ENCODE results near the gene CCDC192.

The CCDC192 gene

DNA sequence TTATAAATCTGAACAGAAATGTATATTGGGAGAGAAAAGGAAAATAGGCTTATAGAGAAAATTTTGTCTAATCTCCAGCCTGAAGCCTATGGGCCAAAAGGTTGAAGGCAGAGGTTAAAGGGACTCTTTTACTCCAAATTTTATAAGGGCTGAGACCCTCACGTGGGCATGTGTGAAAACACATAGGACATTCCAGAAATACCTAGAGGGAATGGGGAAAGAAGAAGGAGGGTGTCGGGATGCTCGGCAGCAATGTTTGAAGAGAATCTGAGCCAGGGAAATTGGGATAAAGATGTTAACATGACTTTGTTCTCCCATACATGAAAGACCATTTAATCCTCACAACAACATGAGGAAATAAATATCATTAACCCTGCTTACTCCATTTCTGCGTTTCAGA is 278.3 kb downstream of the CCDC192 start:
- DNase-seq (ENCODE audit: low read depth in 3 of 3) = no peak

DNA sequence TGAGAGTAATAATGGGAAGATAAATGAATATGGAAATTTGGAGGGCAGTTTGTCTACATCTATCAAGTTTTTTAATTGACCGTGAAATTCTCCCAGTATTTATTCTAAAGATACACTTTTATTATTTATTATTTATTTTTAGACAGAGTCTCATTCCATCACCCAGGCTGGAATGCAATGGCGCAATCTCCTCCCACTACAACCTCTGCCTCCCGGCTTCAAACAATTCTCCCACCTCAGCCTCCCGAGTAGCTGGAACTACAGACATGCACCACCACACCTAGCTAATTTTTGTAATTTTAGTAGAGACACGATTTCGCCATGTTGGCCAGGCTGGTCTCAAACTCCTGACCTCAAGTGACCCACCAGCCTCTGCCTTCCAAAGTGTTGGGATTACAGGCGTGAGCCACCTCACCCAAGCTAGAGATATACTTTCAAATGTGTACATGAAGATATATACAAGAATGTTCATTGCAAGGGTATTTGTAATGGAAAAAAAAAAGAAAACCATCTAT is 282.7 kb downstream of the CCDC192 start:
- DNase-seq (ENCODE audit: low read depth in 3 of 3) = no peak

DNA sequence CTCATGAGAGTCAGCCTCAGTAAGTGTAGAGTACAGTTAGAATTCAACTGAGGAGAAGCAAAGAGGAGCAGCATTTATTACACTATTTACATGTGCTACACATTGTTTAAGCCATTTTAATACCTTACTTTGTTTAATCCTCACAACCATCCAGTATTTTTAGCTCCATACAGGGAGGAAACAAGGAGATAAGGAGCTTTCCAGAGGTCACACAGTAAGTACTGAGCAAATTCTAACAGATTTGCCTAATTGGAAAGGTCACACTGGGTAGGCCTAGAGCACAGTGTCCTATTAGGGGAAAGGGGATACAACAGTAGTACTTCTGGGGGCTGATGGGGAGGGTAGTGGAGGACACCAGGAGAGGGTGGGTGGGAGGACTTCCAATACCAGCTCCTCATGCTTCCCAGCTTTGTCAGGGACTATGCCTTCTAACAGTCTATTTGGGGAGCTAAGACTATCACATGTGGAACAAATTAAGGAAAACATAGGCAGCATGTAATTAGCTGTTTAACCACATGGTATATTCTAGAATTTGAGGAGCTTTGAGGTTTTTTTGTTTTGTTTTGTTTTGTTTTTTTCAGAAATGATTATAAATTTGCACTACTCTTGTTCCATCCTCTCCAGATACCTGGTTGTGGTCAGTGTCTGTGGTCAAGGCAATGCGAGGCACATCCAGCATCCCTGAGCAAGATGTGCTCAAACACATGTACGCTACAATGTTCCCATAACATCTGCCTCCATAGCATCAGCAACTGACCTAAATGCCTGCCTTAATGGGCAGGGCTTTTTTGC is 284.4 kb downstream of the CCDC192 start:
- DNase-seq (ENCODE audit: low read depth in 3 of 3) = no peak

DNA sequence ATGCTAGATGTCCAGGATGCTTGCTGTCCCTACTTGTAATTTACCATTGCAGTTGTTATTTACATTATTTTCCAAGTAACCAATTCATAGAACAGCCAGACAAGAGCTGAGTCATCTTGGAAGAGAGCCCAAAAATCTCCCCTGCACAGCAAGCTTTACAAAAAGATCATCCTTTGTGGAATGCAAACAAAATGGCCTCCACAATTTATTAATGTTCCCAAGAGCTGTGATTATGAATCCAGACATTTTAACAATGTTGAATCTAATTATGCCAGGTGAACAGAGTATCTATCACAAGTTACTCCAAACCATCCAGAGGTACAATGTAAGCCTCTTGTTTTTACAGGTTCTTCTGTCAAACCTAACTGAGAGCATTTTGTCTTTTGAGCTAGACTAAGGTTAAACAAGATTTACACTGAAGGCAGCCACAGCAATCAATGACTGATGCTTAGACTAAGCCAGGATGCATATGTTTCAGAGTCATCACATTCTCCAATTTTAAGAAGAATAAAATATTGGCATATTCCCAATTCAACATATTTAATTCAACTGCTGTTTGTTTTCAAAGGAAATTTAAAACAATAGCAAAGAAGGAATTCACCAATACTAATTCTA is 285.1 kb downstream of the CCDC192 start:
- no peak for DNase-seq (ENCODE audit: low read depth in 3 of 3)
